NCI-H1436 treated with DMSO at 0.1 percent for 48 hours (cell line): ENCODE data around the gene ZDHHC14.
"Not testable (repeated sequence)": the region's sequence is repeated elsewhere in the genome, so short reads cannot be mapped to it uniquely, and the experiment has no call there.

Experiments used
- DNase-seq: peaks from one replicate; lab custom pipeline; 2025; lab: John Stamatoyannopoulos, UW

Gene ZDHHC14

GRCh38 chr6:157380779-157381561 is at the start of gene ZDHHC14:
ZDHHC14 (plus strand) TSS chr6:157381190.
- DNase-seq = no peak

GRCh38 chr6:157332813-157333212 is 48.2 kb upstream of the ZDHHC14 start:
- DNase-seq = no peak

- no peak for DNase-seq
These were observed 47.5 kb upstream of the ZDHHC14 start for GRCh38 chr6:157333537-157333936.

- DNase-seq = no peak
These were observed 47.0 kb upstream of the ZDHHC14 start for GRCh38 chr6:157333956-157334355.

- no peak for DNase-seq
These were observed 45.2 kb upstream of the ZDHHC14 start for GRCh38 chr6:157335829-157336228.

GRCh38 chr6:157337276-157337675 is 43.7 kb upstream of the ZDHHC14 start:
- not testable (repeated sequence) for DNase-seq

- no peak for DNase-seq
These were observed 43.2 kb upstream of the ZDHHC14 start for GRCh38 chr6:157337751-157338150.

GRCh38 chr6:157339432-157339831 is 41.6 kb upstream of the ZDHHC14 start:
- DNase-seq = no peak

- no peak for DNase-seq
These were observed 37.3 kb upstream of the ZDHHC14 start for GRCh38 chr6:157343732-157344131.

- DNase-seq = no peak
These were observed 34.6 kb upstream of the ZDHHC14 start for GRCh38 chr6:157346373-157346772.

- DNase-seq = no peak
These were observed 22.7 kb upstream of the ZDHHC14 start for GRCh38 chr6:157358287-157358686.

GRCh38 chr6:157361886-157362285 is 19.1 kb upstream of the ZDHHC14 start:
- no peak for DNase-seq

GRCh38 chr6:157364705-157365104 is 16.3 kb upstream of the ZDHHC14 start:
- DNase-seq = no peak

- no peak for DNase-seq
These were observed 14.3 kb upstream of the ZDHHC14 start for GRCh38 chr6:157366648-157367047.

GRCh38 chr6:157368359-157369049 is 12.5 kb upstream of the ZDHHC14 start:
- no peak for DNase-seq

- no peak for DNase-seq
These were observed 10.2 kb upstream of the ZDHHC14 start for GRCh38 chr6:157370755-157371154.

- no peak for DNase-seq
These were observed 8.3 kb upstream of the ZDHHC14 start for GRCh38 chr6:157372501-157373280.

- no peak for DNase-seq
These were observed 6.0 kb upstream of the ZDHHC14 start for GRCh38 chr6:157374889-157375443.

- no peak for DNase-seq
These were observed 4.7 kb upstream of the ZDHHC14 start for GRCh38 chr6:157376241-157376640.

- no peak for DNase-seq
These were observed 4.2 kb upstream of the ZDHHC14 start for GRCh38 chr6:157376706-157377230.

GRCh38 chr6:157379656-157380457 is 1.1 kb upstream of the ZDHHC14 start:
- DNase-seq = peak; percentile 72
